Vagina (tissue), 2 donors: ENCODE data around the gene PANX1. TPM values are rescaled to one million over a fixed set of nuclear protein-coding genes. Genes with fewer than 3 reads are reported as not detected.

Experiments
- DNase-seq, 2 donors: peaks; one replicate each; pipeline ENCODE4 v3.0.0-alpha.2; 2017; ENCODE audit errors: extremely low spot score in 2 of 2
- H3K27ac ChIP-seq: fragments of 200-600 bp; sonication (generic); one replicate; pipeline ENCODE4 v1.5.1; 2019
- H3K27me3 ChIP-seq: fragments of 200-600 bp; sonication (generic); one replicate; pipeline ENCODE4 v1.5.1; 2019
- H3K36me3 ChIP-seq, 2 donors: fragments of 200-600 bp; sonication (generic); one replicate each; pipeline ENCODE4 v1.5.1; 2017 to 2019
- H3K4me1 ChIP-seq: fragments of 200-600 bp; sonication (generic); one replicate; pipeline ENCODE4 v1.5.1; 2019
- H3K4me3 ChIP-seq, 2 donors: fragments of 200-600 bp; sonication (generic); 1 replicate in 1 of 2; 2 replicates in 1 of 2; pipeline ENCODE4 v1.5.1; 2016 to 2019
- H3K9me3 ChIP-seq: fragments of 200-600 bp; sonication (generic); one replicate; pipeline ENCODE4 v1.5.1; 2019
- POLR2A ChIP-seq, 2 donors: fragments of 450-650 bp; IDR thresholded peaks; one replicate each; pipeline ENCODE4 v1.6.1; 2017; ENCODE audit warnings: antibody characterized with exemption in 2 of 2, mild to moderate bottlenecking in 2 of 2, moderate library complexity in 2 of 2
- POLR2AphosphoS5 ChIP-seq, 2 donors: sonication (generic); formaldehyde crosslinking; IDR thresholded peaks; one replicate each; pipeline ENCODE4 v1.9.0; 2017; ENCODE audit warnings: antibody characterized with exemption in 2 of 2, mild to moderate bottlenecking in 2 of 2, low read depth in 1 of 2; ENCODE audit not compliant: insufficient read depth in 1 of 2
- intact Hi-C: fragments of 100-400 bp; cut with DNase I; formaldehyde crosslinking; loops from one replicate; pipeline ENCODE4 v1.15.1; 2023
- total RNA-seq: library from RNA; depleted of rRNA; stranded (reverse); fragments of >200 nt; gene quantifications from one replicate; pipeline ENCODE4 v1.2.3, GENCODE V29; 2016
- TF ChIP-seq, protein P1 (sequence below), 3 experiments: fragments of 450-650 bp in 2 of 3; fragments of 200-600 bp in 1 of 3; sonication (generic) in 1 of 3; IDR thresholded peaks; one replicate each; pipeline ENCODE4 v1.5.1; 2017 to 2019; ENCODE audit warnings: antibody characterized with exemption in 3 of 3, mild to moderate bottlenecking in 2 of 3, moderate library complexity in 2 of 3

The PANX1 gene
- total RNA-seq, 1 donor from 2014 or later = 18.9 TPM

DNA sequence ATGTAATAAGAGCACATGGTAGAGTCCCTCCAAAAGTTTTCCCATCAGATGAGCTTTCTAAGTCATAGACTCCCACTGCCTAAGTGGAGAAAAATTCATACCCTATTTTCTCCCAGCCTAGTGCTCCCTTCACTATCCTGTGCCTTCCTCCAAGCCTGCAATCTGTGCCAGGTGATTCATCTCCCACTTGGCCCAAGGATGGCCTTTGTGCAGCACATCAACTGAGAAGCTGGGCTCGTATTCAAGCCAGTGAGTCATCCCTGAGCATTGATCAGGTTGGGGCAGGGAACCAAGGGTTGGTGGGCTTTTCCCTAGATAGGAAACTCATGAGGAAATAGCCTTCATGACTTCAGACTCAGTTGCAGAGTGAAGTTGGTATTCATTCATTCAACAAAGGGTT, 64.6 kb downstream of the PANX1 start:
- no peak for DNase-seq
- Histone ChIP-seq H3K36me3 (no peaks in the 10 kb centered on the region), H3K4me1 (no peaks in the 10 kb centered on the region), H3K9me3 (no peaks in the 10 kb centered on the region), H3K4me3 (no peak overlapping the region), H3K27me3 (no peaks in the 10 kb centered on the region), H3K27ac (no peak overlapping the region)
- intact Hi-C loops = no loop called here
- no peak for TF ChIP-seq POLR2A (IDR thresholded peaks at IDR 0.05)

DNA sequence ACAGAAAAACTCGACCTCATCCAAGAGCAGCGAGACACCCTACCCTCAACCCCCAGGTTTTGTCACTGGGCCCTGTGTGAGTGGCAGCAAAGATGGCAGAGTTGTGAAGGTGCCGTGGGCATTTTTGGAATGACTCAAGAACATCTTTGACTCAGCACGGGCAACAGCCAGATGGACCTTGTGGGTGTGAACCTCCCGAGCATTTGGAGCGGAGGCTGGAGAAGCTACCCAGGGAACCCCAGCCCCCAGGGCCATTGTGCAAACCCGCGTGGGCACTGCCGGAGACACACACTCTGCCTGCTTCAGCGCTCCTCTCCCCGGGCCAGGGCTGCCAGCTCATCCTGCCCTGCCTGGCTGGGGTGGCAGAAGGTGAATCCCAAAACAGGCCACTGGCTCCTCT, 66.1 kb downstream of the PANX1 start:
- DNase-seq = no peak
- no peaks in the 10 kb centered on the region for H3K4me1 ChIP-seq
- no peak overlapping the region for H3K27ac ChIP-seq
- TF ChIP-seq, protein P1, sequence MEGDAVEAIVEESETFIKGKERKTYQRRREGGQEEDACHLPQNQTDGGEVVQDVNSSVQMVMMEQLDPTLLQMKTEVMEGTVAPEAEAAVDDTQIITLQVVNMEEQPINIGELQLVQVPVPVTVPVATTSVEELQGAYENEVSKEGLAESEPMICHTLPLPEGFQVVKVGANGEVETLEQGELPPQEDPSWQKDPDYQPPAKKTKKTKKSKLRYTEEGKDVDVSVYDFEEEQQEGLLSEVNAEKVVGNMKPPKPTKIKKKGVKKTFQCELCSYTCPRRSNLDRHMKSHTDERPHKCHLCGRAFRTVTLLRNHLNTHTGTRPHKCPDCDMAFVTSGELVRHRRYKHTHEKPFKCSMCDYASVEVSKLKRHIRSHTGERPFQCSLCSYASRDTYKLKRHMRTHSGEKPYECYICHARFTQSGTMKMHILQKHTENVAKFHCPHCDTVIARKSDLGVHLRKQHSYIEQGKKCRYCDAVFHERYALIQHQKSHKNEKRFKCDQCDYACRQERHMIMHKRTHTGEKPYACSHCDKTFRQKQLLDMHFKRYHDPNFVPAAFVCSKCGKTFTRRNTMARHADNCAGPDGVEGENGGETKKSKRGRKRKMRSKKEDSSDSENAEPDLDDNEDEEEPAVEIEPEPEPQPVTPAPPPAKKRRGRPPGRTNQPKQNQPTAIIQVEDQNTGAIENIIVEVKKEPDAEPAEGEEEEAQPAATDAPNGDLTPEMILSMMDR (IDR thresholded peaks at IDR 0.05) = no peak
- no peak for TF ChIP-seq POLR2A (IDR thresholded peaks at IDR 0.05)
- no peak for TF ChIP-seq POLR2AphosphoS5 (IDR thresholded peaks at IDR 0.05; ENCODE audit: insufficient read depth in 1 of 2, low read depth in 1 of 2)
- H3K27me3 ChIP-seq = no peaks in the 10 kb centered on the region
- no peak overlapping the region for H3K4me3 ChIP-seq
- no peaks in the 10 kb centered on the region for H3K36me3 ChIP-seq
- H3K9me3 ChIP-seq = no peaks in the 10 kb centered on the region
- intact Hi-C loops = no loop called here

DNA sequence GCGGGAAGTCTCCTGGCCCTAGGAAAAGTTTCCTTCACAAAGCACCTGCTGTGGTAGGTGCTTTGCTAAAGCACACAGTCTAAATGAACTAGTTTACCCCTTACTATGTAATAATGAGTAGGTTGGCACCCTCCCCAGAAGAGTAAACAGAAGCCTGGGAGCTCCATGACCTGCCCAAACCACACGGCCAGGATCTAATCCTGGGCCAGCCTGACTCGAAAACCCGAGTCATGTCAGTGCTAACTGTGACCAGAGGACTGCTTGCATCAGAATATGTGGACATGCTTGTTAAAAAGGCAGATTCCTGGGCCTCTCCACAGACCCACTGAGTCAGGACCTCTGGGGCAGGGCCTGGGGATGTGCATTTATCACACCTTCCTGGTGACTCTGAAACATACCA, 67.7 kb downstream of the PANX1 start:
- intact Hi-C loops = no loop called here
- H3K4me1 ChIP-seq = no peaks in the 10 kb centered on the region
- no peak overlapping the region for H3K4me3 ChIP-seq
- H3K27me3 ChIP-seq = no peaks in the 10 kb centered on the region
- TF ChIP-seq, protein P1 (IDR thresholded peaks at IDR 0.05) = no peak
- TF ChIP-seq POLR2A (IDR thresholded peaks at IDR 0.05) = no peak
- TF ChIP-seq POLR2AphosphoS5 (IDR thresholded peaks at IDR 0.05; ENCODE audit: insufficient read depth in 1 of 2, low read depth in 1 of 2) = no peak
- no peaks in the 10 kb centered on the region for H3K9me3 ChIP-seq
- no peaks in the 10 kb centered on the region for H3K36me3 ChIP-seq
- DNase-seq = no peak
- no peak overlapping the region for H3K27ac ChIP-seq

DNA sequence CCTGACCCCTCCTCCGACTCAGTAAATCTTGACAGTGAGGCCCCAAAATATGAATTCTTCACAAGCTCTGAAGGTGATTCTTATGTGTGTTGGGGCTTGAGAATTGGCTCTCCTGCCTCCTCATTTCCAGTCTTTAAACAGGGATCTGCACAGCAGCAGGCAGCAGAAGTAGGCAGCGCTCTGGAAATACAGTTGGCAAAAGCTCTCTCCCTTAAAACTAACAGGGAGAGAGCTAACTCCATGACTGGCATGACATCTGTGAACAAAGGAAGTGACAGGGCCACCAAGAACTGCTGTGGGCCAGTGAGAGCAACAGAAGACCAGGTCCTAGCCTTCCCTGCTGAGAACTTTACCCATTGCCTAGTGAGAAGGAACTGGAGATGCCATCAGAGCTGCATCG, 70.1 kb downstream of the PANX1 start:
- Histone ChIP-seq H3K27me3 (no peaks in the 10 kb centered on the region), H3K4me3 (no peak overlapping the region), H3K9me3 (no peaks in the 10 kb centered on the region), H3K36me3 (no peaks in the 10 kb centered on the region), H3K4me1 (no peaks in the 10 kb centered on the region), H3K27ac (no peak overlapping the region)
- intact Hi-C loops = no loop called here
- DNase-seq = no peak
- TF ChIP-seq, protein P1 (IDR thresholded peaks at IDR 0.05) = no peak
- TF ChIP-seq POLR2AphosphoS5 (IDR thresholded peaks at IDR 0.05; ENCODE audit: insufficient read depth in 1 of 2, low read depth in 1 of 2) (no peak), POLR2A (IDR thresholded peaks at IDR 0.05) (no peak)

DNA sequence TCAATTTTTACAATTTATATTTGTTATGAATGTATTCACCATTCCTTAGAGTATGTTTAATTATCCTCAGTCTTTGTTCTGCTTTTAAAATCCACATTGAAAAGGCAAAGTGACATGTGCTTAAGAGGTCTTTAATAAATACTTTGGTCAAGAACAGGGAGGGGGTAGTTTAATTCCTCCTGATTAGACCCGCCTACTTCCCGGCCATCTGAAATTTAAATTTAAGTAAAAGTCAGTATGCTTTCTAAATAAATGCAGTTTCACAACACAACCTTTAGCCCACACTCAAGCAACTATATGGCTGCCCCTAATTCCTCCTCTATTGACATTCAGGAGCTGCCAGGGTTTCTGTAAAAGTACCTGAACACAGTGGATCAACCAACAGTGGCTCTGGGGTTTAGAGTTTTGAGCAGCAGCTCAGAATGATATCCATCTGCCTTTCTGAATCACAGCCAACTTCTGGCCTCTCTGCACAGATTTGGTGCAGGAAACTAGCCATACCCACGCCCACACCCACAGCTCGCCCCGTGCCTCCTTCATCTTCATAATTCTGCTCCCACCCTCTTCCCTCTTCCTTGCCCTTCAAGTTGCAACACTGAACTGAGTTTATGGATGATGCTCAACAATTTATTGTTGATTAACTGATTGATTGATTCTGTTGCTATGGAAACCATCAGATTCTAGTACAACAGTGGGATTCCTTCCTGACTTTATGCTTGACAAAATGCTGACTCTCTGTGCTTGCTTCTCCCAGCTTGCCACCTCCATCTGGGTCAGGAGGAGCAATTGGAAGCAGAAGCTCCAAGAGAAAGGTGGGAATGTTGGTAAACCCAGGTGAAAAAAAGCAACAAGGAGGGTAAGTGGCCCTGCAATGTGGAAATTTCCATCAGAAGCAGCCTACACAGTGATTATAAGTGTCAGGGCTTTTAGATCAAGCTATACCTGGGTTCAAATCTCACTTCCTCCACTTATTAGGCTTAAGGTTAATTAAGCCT, 70.8 kb downstream of the PANX1 start:
- H3K9me3 ChIP-seq = no peaks in the 10 kb centered on the region
- no peaks in the 10 kb centered on the region for H3K4me1 ChIP-seq
- H3K27ac ChIP-seq = no peak overlapping the region
- intact Hi-C loops = no loop called here
- no peak for TF ChIP-seq POLR2AphosphoS5 (IDR thresholded peaks at IDR 0.05; ENCODE audit: insufficient read depth in 1 of 2, low read depth in 1 of 2)
- TF ChIP-seq, protein P1 (IDR thresholded peaks at IDR 0.05) = no peak
- TF ChIP-seq POLR2A (IDR thresholded peaks at IDR 0.05) = no peak
- no peak overlapping the region for H3K4me3 ChIP-seq
- H3K27me3 ChIP-seq = no peaks in the 10 kb centered on the region
- DNase-seq = no peak
- H3K36me3 ChIP-seq = no peaks in the 10 kb centered on the region
